Type B pancreatic cell (in vitro differentiated cells): Measurements from ENCODE around the gene RFTN1. TPM values are rescaled to one million over a fixed set of nuclear protein-coding genes. Genes with fewer than 3 reads are reported as not detected.

Source experiments
- DNase-seq: peaks from one replicate; pipeline ENCODE4 v3.0.0; 2021; ENCODE audit warnings: mixed read lengths; ENCODE audit not compliant: unreplicated experiment; ENCODE audit errors: extremely low spot score
- H3K27ac Mint-ChIP-seq: 2 replicates; pipeline ENCODE4 v1.8.0; 2021; ENCODE audit warnings: mild to moderate bottlenecking, mixed read lengths
- H3K27me3 Mint-ChIP-seq: 2 replicates; pipeline ENCODE4 v1.8.0; 2021; ENCODE audit warnings: mixed read lengths
- H3K36me3 Mint-ChIP-seq: 2 replicates; pipeline ENCODE4 v1.8.0; 2021; ENCODE audit warnings: mixed read lengths
- H3K4me1 Mint-ChIP-seq: one replicate; pipeline ENCODE4 v1.8.0; 2021; ENCODE audit warnings: mixed read lengths; ENCODE audit not compliant: unreplicated experiment
- H3K4me3 Mint-ChIP-seq: 2 replicates; pipeline ENCODE4 v1.8.0; 2021; ENCODE audit warnings: mild to moderate bottlenecking, mixed read lengths
- H3K9me3 Mint-ChIP-seq: 2 replicates; pipeline ENCODE4 v1.8.0; 2021; ENCODE audit warnings: mixed read lengths
- total RNA-seq: library from RNA; stranded (reverse); gene quantifications from 2 replicates; pipeline ENCODE4 v1.2.1, GENCODE V29; 2021; ENCODE audit warnings: low replicate concordance
- TF ChIP-seq, protein P1 (sequence below): fragments of 200-600 bp; sonication (generic); conservative IDR thresholded peaks from 2 replicates; pipeline ENCODE4 v1.5.0; 2021; ENCODE audit warnings: antibody characterized with exemption, mild to moderate bottlenecking

Gene RFTN1
- total RNA-seq, 1 donor from 2014 or later, result 18.3 TPM

- H3K4me3 Mint-ChIP-seq, result no peak overlapping the region
- H3K4me1 Mint-ChIP-seq, result peaks cover 3% of the 10 kb centered on the region
- TF ChIP-seq, protein P1, sequence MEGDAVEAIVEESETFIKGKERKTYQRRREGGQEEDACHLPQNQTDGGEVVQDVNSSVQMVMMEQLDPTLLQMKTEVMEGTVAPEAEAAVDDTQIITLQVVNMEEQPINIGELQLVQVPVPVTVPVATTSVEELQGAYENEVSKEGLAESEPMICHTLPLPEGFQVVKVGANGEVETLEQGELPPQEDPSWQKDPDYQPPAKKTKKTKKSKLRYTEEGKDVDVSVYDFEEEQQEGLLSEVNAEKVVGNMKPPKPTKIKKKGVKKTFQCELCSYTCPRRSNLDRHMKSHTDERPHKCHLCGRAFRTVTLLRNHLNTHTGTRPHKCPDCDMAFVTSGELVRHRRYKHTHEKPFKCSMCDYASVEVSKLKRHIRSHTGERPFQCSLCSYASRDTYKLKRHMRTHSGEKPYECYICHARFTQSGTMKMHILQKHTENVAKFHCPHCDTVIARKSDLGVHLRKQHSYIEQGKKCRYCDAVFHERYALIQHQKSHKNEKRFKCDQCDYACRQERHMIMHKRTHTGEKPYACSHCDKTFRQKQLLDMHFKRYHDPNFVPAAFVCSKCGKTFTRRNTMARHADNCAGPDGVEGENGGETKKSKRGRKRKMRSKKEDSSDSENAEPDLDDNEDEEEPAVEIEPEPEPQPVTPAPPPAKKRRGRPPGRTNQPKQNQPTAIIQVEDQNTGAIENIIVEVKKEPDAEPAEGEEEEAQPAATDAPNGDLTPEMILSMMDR, result no peak
- no peak overlapping the region for H3K27ac Mint-ChIP-seq
- H3K27me3 Mint-ChIP-seq, result peaks cover 8% of the 10 kb centered on the region
- no peaks in the 10 kb centered on the region for H3K36me3 Mint-ChIP-seq
- no peaks in the 10 kb centered on the region for H3K9me3 Mint-ChIP-seq
- DNase-seq, result no peak
These were observed 82.5 kb downstream of the RFTN1 start for GRCh38 chr3:16430717-16431630.

DNA sequence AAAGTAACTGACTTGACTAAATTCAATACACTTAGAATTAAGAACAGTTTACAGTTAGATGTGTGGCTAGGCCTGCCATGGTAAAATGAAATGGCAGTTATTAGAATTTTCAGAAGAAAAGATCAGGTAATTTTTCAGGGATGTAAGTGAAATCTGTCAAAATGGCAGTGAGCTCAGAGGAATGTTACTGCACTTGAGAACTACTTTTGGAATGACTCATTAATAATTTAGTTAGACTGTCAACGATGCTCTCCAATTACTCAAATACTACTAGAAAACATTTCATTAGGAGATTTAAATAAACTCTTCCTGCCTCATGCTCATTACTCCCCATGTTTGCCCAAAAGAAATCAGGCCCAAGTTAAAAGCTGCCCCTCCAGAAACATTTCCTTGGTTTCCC lies 84.4 kb downstream of the RFTN1 start:
- TF ChIP-seq, protein P1, result no peak
- Mint-ChIP-seq H3K4me3 (no peak overlapping the region), H3K9me3 (no peaks in the 10 kb centered on the region), H3K27ac (no peak overlapping the region), H3K36me3 (no peaks in the 10 kb centered on the region), H3K4me1 (peaks cover 3% of the 10 kb centered on the region), H3K27me3 (peaks cover 8% of the 10 kb centered on the region)
- DNase-seq, result no peak

GRCh38 chr3:16428612-16429011 lies 84.9 kb downstream of the RFTN1 start:
- no peak for DNase-seq
- Mint-ChIP-seq H3K27me3 (peaks cover 8% of the 10 kb centered on the region), H3K36me3 (no peaks in the 10 kb centered on the region), H3K4me3 (no peak overlapping the region), H3K27ac (no peak overlapping the region), H3K9me3 (no peaks in the 10 kb centered on the region), H3K4me1 (peaks cover 3% of the 10 kb centered on the region)
- TF ChIP-seq, protein P1, result no peak

- no peak for DNase-seq
- no peaks in the 10 kb centered on the region for H3K36me3 Mint-ChIP-seq
- peaks cover 3% of the 10 kb centered on the region for H3K4me1 Mint-ChIP-seq
- no peak overlapping the region for H3K27ac Mint-ChIP-seq
- H3K27me3 Mint-ChIP-seq, result peaks cover 8% of the 10 kb centered on the region
- TF ChIP-seq, protein P1, result no peak
- no peak overlapping the region for H3K4me3 Mint-ChIP-seq
- no peaks in the 10 kb centered on the region for H3K9me3 Mint-ChIP-seq
These were observed 86.2 kb downstream of the RFTN1 start for GRCh38 chr3:16427103-16427965.

DNA sequence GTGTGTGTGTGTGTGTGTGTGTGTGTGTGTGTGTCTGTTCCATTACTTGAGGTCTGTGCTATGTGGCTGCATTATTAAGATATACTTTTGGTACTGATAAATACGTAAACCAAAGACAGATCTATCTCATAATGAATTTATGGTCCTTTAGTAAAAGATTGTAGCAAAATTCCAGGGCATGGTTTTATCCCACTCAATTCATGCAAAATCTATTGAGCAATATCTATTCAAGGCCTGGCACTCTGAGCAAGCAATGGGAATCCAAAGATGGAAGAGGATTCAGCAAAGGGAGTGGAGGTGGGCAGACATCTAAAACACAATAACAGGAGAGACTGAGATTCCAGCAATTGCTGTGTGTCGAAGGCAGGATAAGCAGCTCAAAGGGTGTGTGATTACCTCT lies 86.8 kb downstream of the RFTN1 start:
- peaks cover 8% of the 10 kb centered on the region for H3K27me3 Mint-ChIP-seq
- no peaks in the 10 kb centered on the region for H3K9me3 Mint-ChIP-seq
- H3K36me3 Mint-ChIP-seq, result no peaks in the 10 kb centered on the region
- no peak for DNase-seq
- H3K4me1 Mint-ChIP-seq, result peaks cover 3% of the 10 kb centered on the region
- H3K4me3 Mint-ChIP-seq, result no peak overlapping the region
- no peak overlapping the region for H3K27ac Mint-ChIP-seq
- TF ChIP-seq, protein P1, result no peak
